K562 (cell line): ENCODE data around the gene DNAAF3. TPM values are rescaled to one million over a fixed set of nuclear protein-coding genes. Genes with fewer than 3 reads are reported as not detected.

Experiments used
- CBFA2T2 ChIP-seq: fragments of 450-650 bp; conservative IDR thresholded peaks from 2 replicates; pipeline ENCODE4 v1.6.1; 2017; ENCODE audit warnings: mild to moderate bottlenecking
- CXXC5 ChIP-seq: fragments of 250-450 bp; sonication (Bioruptor Pico); IDR thresholded peaks from 2 replicates; pipeline ENCODE4 v1.8.0; 2022; ENCODE audit warnings: inconsistent platforms, mild to moderate bottlenecking, moderate library complexity
- DPF2 ChIP-seq: fragments of 450-650 bp; IDR thresholded peaks from 2 replicates; pipeline ENCODE4 v1.6.1; 2016
- KHSRP ChIP-seq: fragments of 450-650 bp; IDR thresholded peaks from 2 replicates; pipeline ENCODE4 v1.6.1; 2017
- MAFG ChIP-seq: fragments of 450-650 bp; conservative IDR thresholded peaks from 2 replicates; pipeline ENCODE4 v1.6.1; 2016; ENCODE audit warnings: missing genetic modification characterization, missing compliant biosample characterization
- MECOM ChIP-seq: fragments of 250-450 bp; sonication (Bioruptor Pico); IDR thresholded peaks from 2 replicates; pipeline ENCODE4 v1.8.0; 2022; ENCODE audit warnings: inconsistent platforms
- MYBL2 ChIP-seq, 2 experiments: fragments of 450-650 bp in 1 of 2; sonication (generic) in 1 of 2; formaldehyde crosslinking in 1 of 2; IDR thresholded peaks; 2 replicates each; pipeline versions ENCODE4 v1.6.1 to v1.8.1; 2017 to 2022; ENCODE audit warnings: borderline replicate concordance in 1 of 2, inconsistent platforms in 1 of 2, low read depth in 1 of 2, mild to moderate bottlenecking in 1 of 2, missing genetic modification reagents in 1 of 2, moderate library complexity in 1 of 2
- NUFIP1 ChIP-seq: fragments of 450-650 bp; IDR thresholded peaks from 2 replicates; pipeline ENCODE4 v1.6.1; 2018; ENCODE audit not compliant: partially characterized antibody
- PCBP1 ChIP-seq: fragments of 200-400 bp; formaldehyde crosslinking; IDR thresholded peaks from 2 replicates; pipeline ENCODE4 v1.6.1; 2018; ENCODE audit warnings: mild to moderate bottlenecking, low read depth, low read length; ENCODE audit not compliant: poor library complexity, severe bottlenecking
- TRIM24 ChIP-seq, 2 experiments: fragments of 450-650 bp; IDR thresholded peaks; 2 replicates each; pipeline ENCODE4 v1.6.1; 2016
- U2AF1 ChIP-seq: fragments of 200-400 bp; formaldehyde crosslinking; optimal IDR thresholded peaks from 2 replicates; pipeline ENCODE3; 2017; ENCODE audit warnings: mild to moderate bottlenecking, low read depth, low read length, moderate library complexity
- XRCC5 ChIP-seq: fragments of 200-400 bp; formaldehyde crosslinking; IDR thresholded peaks from 2 replicates; pipeline ENCODE4 v1.6.1; 2017; ENCODE audit warnings: low read depth, mild to moderate bottlenecking, low read length
- ZBTB7A ChIP-seq: IDR thresholded peaks from 2 replicates; pipeline ENCODE4 v1.6.1; 2011; ENCODE audit warnings: low read depth, mild to moderate bottlenecking, low read length, moderate library complexity, borderline replicate concordance; ENCODE audit not compliant: control insufficient read depth
- ZNF124 ChIP-seq: sonication (generic); formaldehyde crosslinking; IDR thresholded peaks from 2 replicates; pipeline ENCODE4 v1.8.1; 2022; ENCODE audit warnings: missing genetic modification reagents
- ZNF274 ChIP-seq: IDR thresholded peaks from 2 replicates; pipeline ENCODE4 v1.6.1; 2011; ENCODE audit warnings: low read depth, mild to moderate bottlenecking, low read length, moderate library complexity, borderline replicate concordance
- ZNF444 ChIP-seq: fragments of 250-450 bp; sonication (Bioruptor Pico); IDR thresholded peaks from 2 replicates; pipeline ENCODE4 v1.4.0; 2020; ENCODE audit warnings: mild to moderate bottlenecking, moderate library complexity
- ZNF778 ChIP-seq: fragments of 450-650 bp; formaldehyde crosslinking; IDR thresholded peaks from 2 replicates; pipeline ENCODE4 v1.4.0; 2020; ENCODE audit warnings: mild to moderate bottlenecking, moderate library complexity
- polyA plus RNA-seq, 8 experiments: library from polyadenylated mRNA; depleted of rRNA in 4 of 8; stranded (reverse) in 5 of 8; unstranded in 3 of 8; fragments of >200 nt; fragmentation: Nextera tagmentation in 2 of 8; fragmentation: Illumina TruSeq in 1 of 8; extraction: Ambion mirVana in 2 of 8; extraction: Trizol in 1 of 8; gene quantifications; 2 replicates each; pipeline versions ENCODE4 v1.2.1 to v1.2.3, GENCODE V29; 2011 to 2014; ENCODE audit warnings: inconsistent platforms in 1 of 8, missing spikeins in 1 of 8
- total RNA-seq, 7 experiments: library from RNA; depleted of rRNA in 6 of 7; stranded (reverse); fragments of >200 nt in 6 of 7; fragmentation: Illumina TruSeq in 2 of 7; extraction: Trizol in 2 of 7; gene quantifications; 2 replicates each; pipeline versions ENCODE4 v1.2.1 to v1.2.3, GENCODE V29; 2011 to 2021; ENCODE audit warnings: low replicate concordance in 1 of 7
- TF ChIP-seq, protein P1 (sequence below): fragments of 200-400 bp; formaldehyde crosslinking; IDR thresholded peaks from 2 replicates; pipeline ENCODE4 v1.6.1; 2017; ENCODE audit warnings: mild to moderate bottlenecking, low read depth, low read length, moderate library complexity
- TF ChIP-seq, protein P2 (sequence below): fragments of 250-450 bp; sonication (Bioruptor Pico); IDR thresholded peaks from 2 replicates; pipeline ENCODE4 v1.9.0; 2021; ENCODE audit warnings: mild to moderate bottlenecking, inconsistent platforms
- TF ChIP-seq, protein P3 (sequence below): fragments of 250-450 bp; sonication (Bioruptor Pico); IDR thresholded peaks from 2 replicates; pipeline ENCODE4 v1.8.0; 2022; ENCODE audit warnings: moderate library complexity, mild to moderate bottlenecking, inconsistent platforms
- TF ChIP-seq, protein P4 (sequence below): fragments of 450-650 bp; formaldehyde crosslinking; IDR thresholded peaks from 2 replicates; pipeline ENCODE4 v1.4.0; 2020; ENCODE audit warnings: mild to moderate bottlenecking, moderate library complexity

Gene DNAAF3
- total and polyA plus RNA-seq, 9 of the 15 experiments (the other 6 are each of a cell fraction or from before 2014, with no cell fraction given): 21.6 to 61.5 (median 43.0) TPM

DNA sequence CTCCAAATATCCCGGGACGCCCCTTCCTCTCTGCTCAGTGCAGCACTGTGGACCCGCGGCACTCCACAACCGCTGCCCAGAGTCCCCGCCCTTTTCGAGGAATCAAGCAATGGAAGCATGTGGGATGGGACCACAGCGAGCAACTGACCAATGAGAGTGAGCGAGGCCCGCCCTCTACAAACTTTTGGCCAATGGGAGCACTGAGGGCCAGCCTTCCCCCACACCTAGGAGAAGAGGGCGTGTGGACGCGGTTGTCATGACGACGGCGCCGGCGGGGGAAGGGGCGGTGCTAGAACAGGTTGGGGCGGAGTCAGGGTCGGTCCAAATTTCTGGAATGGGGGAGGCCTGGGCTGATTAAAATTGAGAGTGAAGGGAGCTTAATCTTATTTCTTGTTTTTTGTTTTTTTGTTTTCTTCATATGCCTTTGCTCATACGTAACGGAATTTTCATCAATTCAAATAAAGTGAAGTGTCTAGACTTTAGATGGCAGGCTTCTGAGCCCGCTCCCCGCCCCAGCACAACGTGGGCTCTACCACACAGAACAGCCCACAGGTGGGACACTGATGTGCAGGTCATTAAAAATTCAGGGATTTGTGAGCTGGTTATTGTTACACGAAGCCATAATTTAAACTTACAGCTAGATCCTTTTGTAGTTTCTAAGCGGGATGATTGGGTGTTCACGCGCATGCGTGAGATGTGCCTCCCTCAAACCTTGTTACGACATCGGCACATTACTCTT lies at the start of gene DNAAF3 (continued):
- TF ChIP-seq, protein P1, sequence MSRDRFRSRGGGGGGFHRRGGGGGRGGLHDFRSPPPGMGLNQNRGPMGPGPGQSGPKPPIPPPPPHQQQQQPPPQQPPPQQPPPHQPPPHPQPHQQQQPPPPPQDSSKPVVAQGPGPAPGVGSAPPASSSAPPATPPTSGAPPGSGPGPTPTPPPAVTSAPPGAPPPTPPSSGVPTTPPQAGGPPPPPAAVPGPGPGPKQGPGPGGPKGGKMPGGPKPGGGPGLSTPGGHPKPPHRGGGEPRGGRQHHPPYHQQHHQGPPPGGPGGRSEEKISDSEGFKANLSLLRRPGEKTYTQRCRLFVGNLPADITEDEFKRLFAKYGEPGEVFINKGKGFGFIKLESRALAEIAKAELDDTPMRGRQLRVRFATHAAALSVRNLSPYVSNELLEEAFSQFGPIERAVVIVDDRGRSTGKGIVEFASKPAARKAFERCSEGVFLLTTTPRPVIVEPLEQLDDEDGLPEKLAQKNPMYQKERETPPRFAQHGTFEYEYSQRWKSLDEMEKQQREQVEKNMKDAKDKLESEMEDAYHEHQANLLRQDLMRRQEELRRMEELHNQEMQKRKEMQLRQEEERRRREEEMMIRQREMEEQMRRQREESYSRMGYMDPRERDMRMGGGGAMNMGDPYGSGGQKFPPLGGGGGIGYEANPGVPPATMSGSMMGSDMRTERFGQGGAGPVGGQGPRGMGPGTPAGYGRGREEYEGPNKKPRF: no peak
- TF ChIP-seq CBFA2T2 (no peak), CXXC5 (peak; percentile 11; the same call in 1 of the 2 replicates), PCBP1 (no peak), NUFIP1 (peak; percentile 91), MAFG (tag) (no peak), ZNF778 (CRISPR knock-in tag) (no peak), TRIM24 (IDR thresholded peaks at IDR 0.05) (0 out of 4 replicates have a peak, but pooled peaks of 1 of the 2 experiments have one; percentile 27), U2AF1 (no peak), ZBTB7A (0 out of 2 replicates have a peak, but pooled peaks have one; percentile 1), ZNF444 (CRISPR knock-in tag) (no peak), MECOM (CRISPR knock-in tag) (no peak), ZNF124 (no peak), DPF2 (no peak; the same call in 1 of the 2 replicates), XRCC5 (peak; percentile 59; the same call in 1 of the 2 replicates), MYBL2 (IDR thresholded peaks at IDR 0.05; ENCODE audit: low read depth) (no peak), MYBL2 (CRISPR knock-in tag; IDR thresholded peaks at IDR 0.05; ENCODE audit: borderline replicate concordance) (no peak), KHSRP (no peak), ZNF274 (no peak)
- TF ChIP-seq, protein P2, sequence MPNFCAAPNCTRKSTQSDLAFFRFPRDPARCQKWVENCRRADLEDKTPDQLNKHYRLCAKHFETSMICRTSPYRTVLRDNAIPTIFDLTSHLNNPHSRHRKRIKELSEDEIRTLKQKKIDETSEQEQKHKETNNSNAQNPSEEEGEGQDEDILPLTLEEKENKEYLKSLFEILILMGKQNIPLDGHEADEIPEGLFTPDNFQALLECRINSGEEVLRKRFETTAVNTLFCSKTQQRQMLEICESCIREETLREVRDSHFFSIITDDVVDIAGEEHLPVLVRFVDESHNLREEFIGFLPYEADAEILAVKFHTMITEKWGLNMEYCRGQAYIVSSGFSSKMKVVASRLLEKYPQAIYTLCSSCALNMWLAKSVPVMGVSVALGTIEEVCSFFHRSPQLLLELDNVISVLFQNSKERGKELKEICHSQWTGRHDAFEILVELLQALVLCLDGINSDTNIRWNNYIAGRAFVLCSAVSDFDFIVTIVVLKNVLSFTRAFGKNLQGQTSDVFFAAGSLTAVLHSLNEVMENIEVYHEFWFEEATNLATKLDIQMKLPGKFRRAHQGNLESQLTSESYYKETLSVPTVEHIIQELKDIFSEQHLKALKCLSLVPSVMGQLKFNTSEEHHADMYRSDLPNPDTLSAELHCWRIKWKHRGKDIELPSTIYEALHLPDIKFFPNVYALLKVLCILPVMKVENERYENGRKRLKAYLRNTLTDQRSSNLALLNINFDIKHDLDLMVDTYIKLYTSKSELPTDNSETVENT (CRISPR knock-in tag): no peak
- TF ChIP-seq, protein P3, sequence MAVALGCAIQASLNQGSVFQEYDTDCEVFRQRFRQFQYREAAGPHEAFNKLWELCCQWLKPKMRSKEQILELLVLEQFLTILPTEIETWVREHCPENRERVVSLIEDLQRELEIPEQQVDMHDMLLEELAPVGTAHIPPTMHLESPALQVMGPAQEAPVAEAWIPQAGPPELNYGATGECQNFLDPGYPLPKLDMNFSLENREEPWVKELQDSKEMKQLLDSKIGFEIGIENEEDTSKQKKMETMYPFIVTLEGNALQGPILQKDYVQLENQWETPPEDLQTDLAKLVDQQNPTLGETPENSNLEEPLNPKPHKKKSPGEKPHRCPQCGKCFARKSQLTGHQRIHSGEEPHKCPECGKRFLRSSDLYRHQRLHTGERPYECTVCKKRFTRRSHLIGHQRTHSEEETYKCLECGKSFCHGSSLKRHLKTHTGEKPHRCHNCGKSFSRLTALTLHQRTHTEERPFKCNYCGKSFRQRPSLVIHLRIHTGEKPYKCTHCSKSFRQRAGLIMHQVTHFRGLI (CRISPR knock-in tag): 0 out of 2 replicates have a peak, but pooled peaks have one; percentile 36
- TF ChIP-seq, protein P4, sequence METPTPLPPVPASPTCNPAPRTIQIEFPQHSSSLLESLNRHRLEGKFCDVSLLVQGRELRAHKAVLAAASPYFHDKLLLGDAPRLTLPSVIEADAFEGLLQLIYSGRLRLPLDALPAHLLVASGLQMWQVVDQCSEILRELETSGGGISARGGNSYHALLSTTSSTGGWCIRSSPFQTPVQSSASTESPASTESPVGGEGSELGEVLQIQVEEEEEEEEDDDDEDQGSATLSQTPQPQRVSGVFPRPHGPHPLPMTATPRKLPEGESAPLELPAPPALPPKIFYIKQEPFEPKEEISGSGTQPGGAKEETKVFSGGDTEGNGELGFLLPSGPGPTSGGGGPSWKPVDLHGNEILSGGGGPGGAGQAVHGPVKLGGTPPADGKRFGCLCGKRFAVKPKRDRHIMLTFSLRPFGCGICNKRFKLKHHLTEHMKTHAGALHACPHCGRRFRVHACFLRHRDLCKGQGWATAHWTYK (CRISPR knock-in tag): peak; percentile 60; the same call in 1 of the 2 replicates
